Stimulated activated naive CD8-positive, alpha-beta T cell treated with anti-CD3 and anti-CD28 coated beads, Interleukin-15, amount 100 ng/mL, for 72 hours (primary cell): ENCODE results near the gene RPL3.
A peak's percentile ranks its signal among the peaks of the same experiment; 100 is the strongest.
"Not testable (repeated sequence)": the region's sequence is repeated elsewhere in the genome, so short reads cannot be mapped to it uniquely, and the experiment has no call there.

Experiments used
- ATAC-seq: fragments of 150-1000 bp; cut with Tn5 transposase; 2 replicates; pipeline ENCODE4 v1.10.0; 2021; ENCODE audit warnings: mild to moderate bottlenecking, moderate library complexity
- DNase-seq, 2 donors: peaks; one replicate each; pipeline ENCODE4 v3.0.0; 2021 to 2022
- H3K27ac Mint-ChIP-seq, 2 donors: one replicate each; pipeline ENCODE4 v1.8.0; 2022; ENCODE audit warnings: mild to moderate bottlenecking in 2 of 2, mixed read lengths in 2 of 2, moderate library complexity in 2 of 2
- H3K27me3 Mint-ChIP-seq: one replicate; pipeline ENCODE4 v1.8.0; 2022; ENCODE audit warnings: mixed read lengths
- H3K4me1 Mint-ChIP-seq: one replicate; pipeline ENCODE4 v1.8.0; 2022; ENCODE audit warnings: mild to moderate bottlenecking, mixed read lengths
- H3K4me3 Mint-ChIP-seq, 2 donors: one replicate each; pipeline ENCODE4 v1.8.0; 2022; ENCODE audit warnings: mild to moderate bottlenecking in 2 of 2, mixed read lengths in 2 of 2, moderate library complexity in 1 of 2
- H3K9me3 Mint-ChIP-seq, 2 donors: one replicate each; pipeline ENCODE4 v1.8.0; 2022; ENCODE audit warnings: mixed read lengths in 2 of 2

RPL3 gene

GRCh38 chr22:39319284-39320022 is at the start of gene RPL3:
Gene RPL3, minus strand, starts transcription at chr22:39319623. Its CDS starts 26 bp downstream, at chr22:39319597.
- Mint-ChIP-seq H3K9me3 (no peaks in the 10 kb centered on the region), H3K27me3 (no peaks in the 10 kb centered on the region), H3K27ac (peak within 1 kb of the TSS; percentile 99 to 100), H3K4me3 (peak within 1 kb of the TSS; percentile 98 to 99), H3K4me1 (peaks cover 56% of the 10 kb centered on the region)
- peak; percentile 88 for ATAC-seq
- DNase-seq: peak; percentile 97 to 99

- Mint-ChIP-seq H3K27ac (no peak overlapping the region), H3K4me1 (peaks cover 18% of the 10 kb centered on the region), H3K4me3 (no peak overlapping the region), H3K9me3 (no peaks in the 10 kb centered on the region), H3K27me3 (no peaks in the 10 kb centered on the region)
- no peak for DNase-seq
- no peak for ATAC-seq
Observed at GRCh38 chr22:39369186-39369585, 49.8 kb upstream of the RPL3 start.

GRCh38 chr22:39368461-39368911 is 49.1 kb upstream of the RPL3 start:
- H3K27me3 Mint-ChIP-seq: no peaks in the 10 kb centered on the region
- H3K9me3 Mint-ChIP-seq: no peaks in the 10 kb centered on the region
- DNase-seq: no peak
- no peak overlapping the region for H3K4me3 Mint-ChIP-seq
- H3K27ac Mint-ChIP-seq: peak overlapping the region in 1 of 2 donors; percentile 68
- peaks cover 18% of the 10 kb centered on the region for H3K4me1 Mint-ChIP-seq
- ATAC-seq: no peak

GRCh38 chr22:39367035-39367434 is 47.6 kb upstream of the RPL3 start:
- ATAC-seq (no peak), DNase-seq (no peak)
- Mint-ChIP-seq H3K4me1 (peaks cover 18% of the 10 kb centered on the region), H3K27ac (no peak overlapping the region), H3K9me3 (no peaks in the 10 kb centered on the region), H3K4me3 (no peak overlapping the region), H3K27me3 (no peaks in the 10 kb centered on the region)

- H3K27ac Mint-ChIP-seq: peak overlapping the region in 1 of 2 donors; percentile 75
- peaks cover 18% of the 10 kb centered on the region for H3K4me1 Mint-ChIP-seq
- DNase-seq: no peak
- no peaks in the 10 kb centered on the region for H3K9me3 Mint-ChIP-seq
- no peak overlapping the region for H3K4me3 Mint-ChIP-seq
- ATAC-seq: no peak
- H3K27me3 Mint-ChIP-seq: no peaks in the 10 kb centered on the region
Observed at GRCh38 chr22:39365492-39365780, 46.0 kb upstream of the RPL3 start.

GRCh38 chr22:39364714-39365491 is 45.5 kb upstream of the RPL3 start:
- DNase-seq: no peak
- H3K27me3 Mint-ChIP-seq: no peaks in the 10 kb centered on the region
- H3K9me3 Mint-ChIP-seq: no peaks in the 10 kb centered on the region
- H3K4me1 Mint-ChIP-seq: peaks cover 18% of the 10 kb centered on the region
- peak overlapping the region in 1 of 2 donors; percentile 75 for H3K27ac Mint-ChIP-seq
- H3K4me3 Mint-ChIP-seq: no peak overlapping the region
- ATAC-seq: no peak

- no peak overlapping the region for H3K4me3 Mint-ChIP-seq
- H3K27ac Mint-ChIP-seq: no peak overlapping the region
- DNase-seq (no peak), ATAC-seq (no peak)
- peaks cover 18% of the 10 kb centered on the region for H3K4me1 Mint-ChIP-seq
- no peaks in the 10 kb centered on the region for H3K9me3 Mint-ChIP-seq
- no peaks in the 10 kb centered on the region for H3K27me3 Mint-ChIP-seq
Observed at GRCh38 chr22:39363751-39364515, 44.5 kb upstream of the RPL3 start.

GRCh38 chr22:39362932-39363331 is 43.5 kb upstream of the RPL3 start:
- no peak for DNase-seq
- no peaks in the 10 kb centered on the region for H3K27me3 Mint-ChIP-seq
- no peaks in the 10 kb centered on the region for H3K9me3 Mint-ChIP-seq
- no peak overlapping the region for H3K4me3 Mint-ChIP-seq
- peaks cover 10% of the 10 kb centered on the region for H3K4me1 Mint-ChIP-seq
- no peak overlapping the region for H3K27ac Mint-ChIP-seq
- no peak for ATAC-seq

GRCh38 chr22:39362271-39362670 is 42.8 kb upstream of the RPL3 start:
- H3K9me3 Mint-ChIP-seq: no peaks in the 10 kb centered on the region
- H3K27ac Mint-ChIP-seq: no peak overlapping the region
- no peaks in the 10 kb centered on the region for H3K27me3 Mint-ChIP-seq
- no peak overlapping the region for H3K4me3 Mint-ChIP-seq
- H3K4me1 Mint-ChIP-seq: peaks cover 7% of the 10 kb centered on the region
- no peak for ATAC-seq
- no peak for DNase-seq

GRCh38 chr22:39361496-39361895 is 42.1 kb upstream of the RPL3 start:
- no peak overlapping the region for H3K4me3 Mint-ChIP-seq
- no peaks in the 10 kb centered on the region for H3K4me1 Mint-ChIP-seq
- no peak for ATAC-seq
- H3K27me3 Mint-ChIP-seq: no peaks in the 10 kb centered on the region
- H3K27ac Mint-ChIP-seq: no peak overlapping the region
- no peaks in the 10 kb centered on the region for H3K9me3 Mint-ChIP-seq
- DNase-seq: no peak

GRCh38 chr22:39360674-39361413 is 41.4 kb upstream of the RPL3 start:
- Mint-ChIP-seq H3K4me3 (no peak overlapping the region), H3K27me3 (no peaks in the 10 kb centered on the region), H3K4me1 (no peaks in the 10 kb centered on the region), H3K27ac (peak overlapping the region in 1 of 2 donors; percentile 14), H3K9me3 (no peaks in the 10 kb centered on the region)
- DNase-seq (no peak), ATAC-seq (no peak)

- H3K9me3 Mint-ChIP-seq: no peaks in the 10 kb centered on the region
- H3K27me3 Mint-ChIP-seq: no peaks in the 10 kb centered on the region
- ATAC-seq (no peak), DNase-seq (no peak)
- no peak overlapping the region for H3K27ac Mint-ChIP-seq
- no peaks in the 10 kb centered on the region for H3K4me1 Mint-ChIP-seq
- no peak overlapping the region for H3K4me3 Mint-ChIP-seq
Observed at GRCh38 chr22:39360242-39360641, 40.8 kb upstream of the RPL3 start.

GRCh38 chr22:39359659-39360195 is 40.3 kb upstream of the RPL3 start:
- Mint-ChIP-seq H3K9me3 (no peaks in the 10 kb centered on the region), H3K27ac (no peak overlapping the region), H3K4me1 (no peaks in the 10 kb centered on the region), H3K27me3 (no peaks in the 10 kb centered on the region), H3K4me3 (no peak overlapping the region)
- DNase-seq: no peak
- no peak for ATAC-seq

- H3K4me1 Mint-ChIP-seq, ATAC-seq, H3K27me3 Mint-ChIP-seq, H3K4me3 Mint-ChIP-seq, H3K9me3 Mint-ChIP-seq, DNase-seq, H3K27ac Mint-ChIP-seq: not testable (repeated sequence)
Observed at GRCh38 chr22:39358197-39358596, 38.8 kb upstream of the RPL3 start.
